SHP77 (cell line): ENCODE data around the gene ROBO1.

Experiments
- DNase-seq, 2 experiments: peaks; one replicate each; lab custom pipeline; 2025; lab: John Stamatoyannopoulos, UW

The ROBO1 gene

GRCh38 chr3:78976200-78976599 is 791.6 kb downstream of the ROBO1 start:
- DNase-seq = no peak

GRCh38 chr3:78974181-78974790 is 793.5 kb downstream of the ROBO1 start:
- no peak for DNase-seq

GRCh38 chr3:78972617-78973301 is 795.0 kb downstream of the ROBO1 start:
- DNase-seq = no peak

- DNase-seq = no peak
Observed at GRCh38 chr3:78970656-78971055, 797.1 kb downstream of the ROBO1 start.

GRCh38 chr3:78969483-78969882 is 798.3 kb downstream of the ROBO1 start:
- DNase-seq = no peak

- no peak for DNase-seq
Observed at GRCh38 chr3:78967061-78967460, 800.7 kb downstream of the ROBO1 start.

GRCh38 chr3:78963771-78964170 is 804.0 kb downstream of the ROBO1 start:
- DNase-seq = no peak

- no peak for DNase-seq
Observed at GRCh38 chr3:78957456-78957855, 810.3 kb downstream of the ROBO1 start.

GRCh38 chr3:78951342-78951945 is 816.4 kb downstream of the ROBO1 start:
- no peak for DNase-seq

GRCh38 chr3:78941587-78941986 is 826.2 kb downstream of the ROBO1 start:
- DNase-seq = no peak

GRCh38 chr3:78940626-78941025 is 827.2 kb downstream of the ROBO1 start:
- no peak for DNase-seq

- DNase-seq = peak in 1 of 2 experiments; percentile 10
Observed at GRCh38 chr3:78940128-78940527, 827.7 kb downstream of the ROBO1 start.

- DNase-seq = no peak
Observed at GRCh38 chr3:78937475-78937874, 830.3 kb downstream of the ROBO1 start.

GRCh38 chr3:78927759-78928158 is 840.0 kb downstream of the ROBO1 start:
- no peak for DNase-seq

GRCh38 chr3:78926523-78926922 is 841.3 kb downstream of the ROBO1 start:
- no peak for DNase-seq

GRCh38 chr3:78924711-78925110 is 843.1 kb downstream of the ROBO1 start:
- DNase-seq = no peak

- DNase-seq = no peak
Observed at GRCh38 chr3:78919021-78919755, 848.6 kb downstream of the ROBO1 start.

- DNase-seq = no peak
Observed at GRCh38 chr3:78918361-78919020, 849.3 kb downstream of the ROBO1 start.

- DNase-seq = no peak
Observed at GRCh38 chr3:78917536-78917935, 850.3 kb downstream of the ROBO1 start.

- DNase-seq = no peak
Observed at GRCh38 chr3:78913711-78914110, 854.1 kb downstream of the ROBO1 start.

- DNase-seq = no peak
Observed at GRCh38 chr3:78912687-78913086, 855.1 kb downstream of the ROBO1 start.

- peak; percentile 57 to 77 for DNase-seq
Observed at GRCh38 chr3:78912259-78912658, 855.5 kb downstream of the ROBO1 start.
